A673 (cell line): ENCODE data around the gene KRTAP13-4. TPM values are rescaled to one million over a fixed set of nuclear protein-coding genes. Genes with fewer than 3 reads are reported as not detected.

Experiments
- BruUV-seq: library from RNA; stranded (reverse); fragments of 400-500 nt; replicated peaks from 2 replicates; lab custom pipeline; 2021; lab: Mats Ljungman, UMichigan
- CTCF ChIA-PET: fragments of 300-600 bp; sonication (Branson Sonifier 250); formaldehyde crosslinking; loops from one replicate; lab custom pipeline; 2022; ENCODE audit warnings: antibody characterized with exemption; lab: Charles Lee
- POLR2A ChIA-PET: fragments of 300-600 bp; sonication (Branson Sonifier 250); formaldehyde crosslinking; loops from one replicate; lab custom pipeline; 2022; ENCODE audit warnings: antibody characterized with exemption; ENCODE audit not compliant: low non-redundant PET; lab: Charles Lee
- DNase-seq: peaks from one replicate; pipeline ENCODE4 v3.0.0-alpha.2; 2015; ENCODE audit warnings: low spot score
- H3K27ac ChIP-seq: fragments of 200-600 bp; sonication (generic); 2 replicates; pipeline ENCODE4 v1.5.1; 2016; ENCODE audit warnings: mixed run types, low read depth, mild to moderate bottlenecking, mixed read lengths, antibody characterized with exemption, low read length; ENCODE audit not compliant: poor library complexity, severe bottlenecking
- H3K27me3 ChIP-seq: fragments of 200-600 bp; sonication (generic); replicated peaks from 2 replicates; pipeline ENCODE4 v1.6.1; 2017; ENCODE audit warnings: mixed run types, low read depth, mild to moderate bottlenecking, mixed read lengths, antibody characterized with exemption, low read length; ENCODE audit not compliant: insufficient read depth, poor library complexity
- H3K36me3 ChIP-seq: fragments of 200-600 bp; sonication (generic); 2 replicates; pipeline ENCODE4 v1.6.1; 2016; ENCODE audit warnings: mixed run types, mild to moderate bottlenecking, mixed read lengths, antibody characterized with exemption, low read length; ENCODE audit not compliant: insufficient read depth, poor library complexity, severe bottlenecking
- H3K4me1 ChIP-seq: fragments of 200-600 bp; sonication (generic); 2 replicates; pipeline ENCODE4 v1.6.1; 2017; ENCODE audit warnings: mixed run types, mild to moderate bottlenecking, mixed read lengths, antibody characterized with exemption, low read length; ENCODE audit not compliant: insufficient read depth, poor library complexity, severe bottlenecking
- H3K4me3 ChIP-seq: fragments of 200-600 bp; sonication (generic); 2 replicates; pipeline ENCODE4 v1.5.1; 2016; ENCODE audit warnings: low read depth, mixed run types, mild to moderate bottlenecking, mixed read lengths, low read length; ENCODE audit not compliant: poor library complexity, severe bottlenecking
- H3K9me3 ChIP-seq: fragments of 200-600 bp; sonication (generic); 2 replicates; pipeline ENCODE4 v1.6.1; 2016; ENCODE audit warnings: mixed run types, low read depth, mild to moderate bottlenecking, mixed read lengths, antibody characterized with exemption, low read length; ENCODE audit not compliant: poor library complexity, severe bottlenecking
- EZH2 ChIP-seq: fragments of 200-600 bp; sonication (generic); IDR thresholded peaks from 2 replicates; pipeline ENCODE4 v1.6.1; 2017; ENCODE audit warnings: borderline replicate concordance, low read depth, mild to moderate bottlenecking, mixed read lengths, antibody characterized with exemption, low read length; ENCODE audit not compliant: poor library complexity, severe bottlenecking
- intact Hi-C: fragments of 100-400 bp; cut with micrococcal nuclease; formaldehyde crosslinking; loops from one replicate; pipeline ENCODE4 v1.10.0; 2022; ENCODE audit not compliant: unreplicated experiment
- total RNA-seq: library from RNA; stranded (reverse); gene quantifications from 2 replicates; pipeline ENCODE4 v1.2.3, GENCODE V29; 2021
- TF ChIP-seq, protein P1 (sequence below): fragments of 300-800, 200-600 bp; sonication (generic); conservative IDR thresholded peaks from 2 replicates; pipeline ENCODE4 v1.5.1; 2017; ENCODE audit warnings: low read depth, mild to moderate bottlenecking, antibody characterized with exemption, low read length, moderate library complexity, mixed read lengths

Gene KRTAP13-4
- total RNA-seq, 1 experiment from 2014 or later = not detected

DNA sequence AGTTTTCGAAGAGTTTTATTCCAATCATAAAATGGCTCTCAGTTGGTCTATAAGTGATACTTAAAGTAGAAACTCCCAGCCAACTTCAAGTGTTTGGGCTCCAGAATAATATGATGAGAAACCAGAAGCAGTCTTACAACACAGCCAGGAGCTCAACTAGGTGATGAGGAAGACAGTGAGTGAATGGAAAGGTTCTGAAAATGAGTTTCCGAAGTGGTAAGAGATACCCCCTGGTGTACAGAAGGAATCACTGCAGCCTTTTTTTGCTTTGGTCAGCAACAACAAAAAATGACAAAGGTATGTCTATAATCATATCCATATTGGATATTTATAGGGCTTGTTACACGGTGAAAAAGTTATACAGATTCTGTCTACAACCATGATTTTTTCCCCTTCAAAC, 33.7 kb downstream of the KRTAP13-4 start:
- POLR2A ChIA-PET = no interaction called here
- no peaks in the 10 kb centered on the region for H3K9me3 ChIP-seq
- TF ChIP-seq EZH2 = no peak
- TF ChIP-seq, protein P1, sequence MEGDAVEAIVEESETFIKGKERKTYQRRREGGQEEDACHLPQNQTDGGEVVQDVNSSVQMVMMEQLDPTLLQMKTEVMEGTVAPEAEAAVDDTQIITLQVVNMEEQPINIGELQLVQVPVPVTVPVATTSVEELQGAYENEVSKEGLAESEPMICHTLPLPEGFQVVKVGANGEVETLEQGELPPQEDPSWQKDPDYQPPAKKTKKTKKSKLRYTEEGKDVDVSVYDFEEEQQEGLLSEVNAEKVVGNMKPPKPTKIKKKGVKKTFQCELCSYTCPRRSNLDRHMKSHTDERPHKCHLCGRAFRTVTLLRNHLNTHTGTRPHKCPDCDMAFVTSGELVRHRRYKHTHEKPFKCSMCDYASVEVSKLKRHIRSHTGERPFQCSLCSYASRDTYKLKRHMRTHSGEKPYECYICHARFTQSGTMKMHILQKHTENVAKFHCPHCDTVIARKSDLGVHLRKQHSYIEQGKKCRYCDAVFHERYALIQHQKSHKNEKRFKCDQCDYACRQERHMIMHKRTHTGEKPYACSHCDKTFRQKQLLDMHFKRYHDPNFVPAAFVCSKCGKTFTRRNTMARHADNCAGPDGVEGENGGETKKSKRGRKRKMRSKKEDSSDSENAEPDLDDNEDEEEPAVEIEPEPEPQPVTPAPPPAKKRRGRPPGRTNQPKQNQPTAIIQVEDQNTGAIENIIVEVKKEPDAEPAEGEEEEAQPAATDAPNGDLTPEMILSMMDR = peak; percentile 71
- H3K36me3 ChIP-seq = no peaks in the 10 kb centered on the region
- intact Hi-C loops = loop anchor here (10.0 kb wide), 1 partner anchor 119 kb away; the partner anchor contains the start of gene KRTAP23-1
- H3K4me1 ChIP-seq = no peaks in the 10 kb centered on the region
- no peaks in the 10 kb centered on the region for H3K27me3 ChIP-seq
- no peak overlapping the region for H3K4me3 ChIP-seq
- BruUV-seq = no TSS peak
- H3K27ac ChIP-seq = no peak overlapping the region
- DNase-seq = peak; percentile 21
- CTCF ChIA-PET = no interaction called here

DNA sequence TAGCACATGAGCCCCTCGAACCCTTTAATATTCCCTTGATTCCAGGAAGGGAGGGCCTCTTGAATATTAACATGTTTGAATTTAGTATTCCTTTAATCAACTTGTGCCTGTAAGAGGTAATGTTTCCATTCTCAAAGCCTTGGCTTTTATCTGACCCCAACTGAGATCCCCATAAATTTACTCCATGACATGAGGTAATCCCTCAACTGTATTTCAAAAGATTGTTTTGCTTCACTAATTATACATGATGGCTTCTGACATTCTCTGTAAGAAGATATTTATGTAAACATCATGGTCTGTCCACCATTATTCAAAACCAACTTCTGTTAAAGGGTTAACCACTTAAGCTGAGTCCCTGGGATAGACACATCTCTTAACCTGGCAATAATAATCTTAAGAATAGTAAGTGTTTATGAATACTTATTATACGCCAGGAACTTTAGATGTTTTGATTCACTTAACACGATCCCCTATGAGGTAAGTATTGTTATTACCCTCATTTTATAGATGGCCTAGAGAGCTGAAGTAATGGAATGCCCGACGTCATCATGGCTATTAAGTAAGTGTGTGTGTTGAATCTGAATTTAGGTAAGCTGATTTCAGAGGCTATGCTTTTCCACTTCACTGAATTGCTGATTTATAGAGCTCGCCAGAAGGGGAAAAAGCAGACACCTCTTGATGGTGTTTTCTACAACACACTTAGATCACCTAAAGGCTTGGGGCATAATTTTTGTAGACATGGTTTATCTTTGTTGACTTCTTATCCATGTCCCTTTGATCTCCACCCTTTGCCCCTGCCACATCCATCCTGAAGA, 39.1 kb downstream of the KRTAP13-4 start:
- no peaks in the 10 kb centered on the region for H3K27me3 ChIP-seq
- H3K36me3 ChIP-seq = no peaks in the 10 kb centered on the region
- intact Hi-C loops = loop anchor here (10.0 kb wide), 1 partner anchor 124 kb away; the partner anchor contains the start of gene KRTAP23-1
- CTCF ChIA-PET = no interaction called here
- no peak for TF ChIP-seq EZH2
- TF ChIP-seq, protein P1 = no peak
- H3K9me3 ChIP-seq = no peaks in the 10 kb centered on the region
- POLR2A ChIA-PET = no interaction called here
- no peak overlapping the region for H3K27ac ChIP-seq
- no peak for DNase-seq
- no peaks in the 10 kb centered on the region for H3K4me1 ChIP-seq
- BruUV-seq = no TSS peak
- H3K4me3 ChIP-seq = no peak overlapping the region

DNA sequence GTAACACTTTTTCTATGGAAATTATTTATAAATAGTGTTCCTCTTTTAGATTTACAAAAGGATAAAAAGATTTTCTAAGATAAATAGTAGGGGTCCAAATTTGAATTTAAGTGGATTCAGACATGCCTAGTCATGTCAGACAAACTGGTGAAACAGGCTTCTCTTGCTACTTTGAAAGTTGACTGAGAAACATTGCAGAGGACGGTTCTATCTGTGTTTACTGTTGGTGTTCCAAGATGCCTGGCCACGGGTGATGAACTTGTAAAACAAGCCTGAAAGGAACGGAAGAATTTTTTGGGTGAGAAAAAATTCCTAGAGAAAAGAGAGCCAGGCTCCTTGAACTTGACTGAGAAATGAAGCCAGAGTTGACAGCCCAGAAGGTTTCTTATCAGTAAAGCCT, 48.0 kb downstream of the KRTAP13-4 start:
- no TSS peak for BruUV-seq
- H3K27me3 ChIP-seq = no peaks in the 10 kb centered on the region

More for the DNA sequence above, 48.0 kb downstream of the KRTAP13-4 start:
- H3K9me3 ChIP-seq = no peaks in the 10 kb centered on the region
- no peaks in the 10 kb centered on the region for H3K36me3 ChIP-seq
- TF ChIP-seq EZH2 = no peak
- TF ChIP-seq, protein P1 = no peak
- CTCF ChIA-PET = no interaction called here
- no peaks in the 10 kb centered on the region for H3K4me1 ChIP-seq
- H3K4me3 ChIP-seq = no peak overlapping the region
- POLR2A ChIA-PET = no interaction called here
- no peak for DNase-seq
- intact Hi-C loops = no loop called here
- no peak overlapping the region for H3K27ac ChIP-seq
